NCI-H446 (cell line): ENCODE data around the gene BAK1.
A peak's percentile ranks its signal among the peaks of the same experiment; 100 is the strongest.
"Not testable (repeated sequence)": the region's sequence is repeated elsewhere in the genome, so short reads cannot be mapped to it uniquely, and the experiment has no call there.

Source experiments
- DNase-seq, 2 experiments: peaks; one replicate each; lab custom pipeline; 2025; lab: John Stamatoyannopoulos, UW

The BAK1 gene

DNA sequence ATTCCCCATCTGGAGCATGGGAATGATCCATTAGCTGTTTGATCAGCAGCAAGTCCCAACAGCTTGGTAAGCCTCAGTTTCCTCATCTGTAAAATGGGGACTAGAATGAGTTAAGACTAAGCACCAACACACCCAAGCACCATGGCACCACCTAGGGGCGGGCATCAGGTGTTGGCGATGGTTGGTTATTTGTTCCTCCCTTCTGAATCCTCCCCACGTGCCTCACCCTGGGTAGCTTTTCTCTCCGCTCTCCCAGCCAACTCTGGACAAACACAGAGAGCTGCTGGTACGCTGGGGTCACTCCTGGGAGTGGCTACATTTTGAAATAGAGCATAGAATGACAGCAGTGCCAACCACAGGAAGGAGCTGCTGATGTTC is 27.7 kb upstream of the BAK1 start:
- no peak for DNase-seq

DNA sequence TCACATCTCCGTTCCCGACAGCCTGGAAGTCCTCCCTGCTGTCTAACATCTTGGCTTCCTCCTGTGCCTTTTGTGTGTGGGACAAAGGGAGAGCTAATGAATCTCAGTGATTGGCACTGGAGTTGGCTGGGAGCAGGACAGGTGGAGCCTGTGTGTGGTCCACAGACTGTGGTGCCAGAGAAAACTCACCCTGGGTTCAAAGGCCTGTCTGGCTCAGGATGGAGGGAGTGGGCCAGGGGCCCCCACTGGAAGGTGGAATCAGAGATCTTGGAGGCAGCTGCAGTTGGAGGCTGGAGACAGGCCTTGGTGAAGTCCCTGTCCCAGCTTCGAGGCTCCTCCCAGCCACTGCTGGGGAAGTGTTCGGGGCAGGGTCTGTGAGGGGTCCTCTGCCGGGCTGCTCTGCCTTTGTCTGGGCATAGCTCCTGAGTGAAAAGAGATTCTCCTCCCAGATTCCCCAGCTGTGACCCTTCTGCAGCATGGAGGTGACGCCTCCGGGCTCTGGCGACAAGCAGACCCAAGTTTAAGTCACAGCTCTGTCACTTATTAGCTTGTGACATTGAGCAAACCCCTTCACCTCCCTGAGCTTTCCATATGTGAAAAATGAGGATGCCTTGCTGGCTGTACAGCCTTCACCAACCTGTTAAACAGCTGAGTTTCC is 27.2 kb upstream of the BAK1 start:
- DNase-seq = no peak

DNA sequence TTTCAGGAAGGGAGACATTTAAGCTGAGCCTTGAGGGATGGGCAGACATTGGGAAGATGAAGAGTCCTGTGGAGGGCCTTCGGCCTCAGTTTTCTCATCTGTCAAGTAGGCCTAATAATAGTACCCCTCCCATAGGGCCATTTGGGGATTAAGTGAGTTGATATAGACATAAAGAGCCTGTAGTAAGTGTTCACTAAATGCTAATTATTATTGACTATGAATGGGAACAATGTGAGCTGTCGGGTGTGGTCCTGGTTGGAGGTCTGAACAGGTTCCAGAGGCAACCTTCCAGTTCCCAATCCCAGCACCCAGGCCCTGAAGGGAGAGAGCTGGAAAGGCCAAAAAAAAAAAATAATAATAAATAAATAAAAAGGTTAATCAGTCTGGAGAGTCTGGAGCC is 26.6 kb upstream of the BAK1 start:
- no peak for DNase-seq

DNA sequence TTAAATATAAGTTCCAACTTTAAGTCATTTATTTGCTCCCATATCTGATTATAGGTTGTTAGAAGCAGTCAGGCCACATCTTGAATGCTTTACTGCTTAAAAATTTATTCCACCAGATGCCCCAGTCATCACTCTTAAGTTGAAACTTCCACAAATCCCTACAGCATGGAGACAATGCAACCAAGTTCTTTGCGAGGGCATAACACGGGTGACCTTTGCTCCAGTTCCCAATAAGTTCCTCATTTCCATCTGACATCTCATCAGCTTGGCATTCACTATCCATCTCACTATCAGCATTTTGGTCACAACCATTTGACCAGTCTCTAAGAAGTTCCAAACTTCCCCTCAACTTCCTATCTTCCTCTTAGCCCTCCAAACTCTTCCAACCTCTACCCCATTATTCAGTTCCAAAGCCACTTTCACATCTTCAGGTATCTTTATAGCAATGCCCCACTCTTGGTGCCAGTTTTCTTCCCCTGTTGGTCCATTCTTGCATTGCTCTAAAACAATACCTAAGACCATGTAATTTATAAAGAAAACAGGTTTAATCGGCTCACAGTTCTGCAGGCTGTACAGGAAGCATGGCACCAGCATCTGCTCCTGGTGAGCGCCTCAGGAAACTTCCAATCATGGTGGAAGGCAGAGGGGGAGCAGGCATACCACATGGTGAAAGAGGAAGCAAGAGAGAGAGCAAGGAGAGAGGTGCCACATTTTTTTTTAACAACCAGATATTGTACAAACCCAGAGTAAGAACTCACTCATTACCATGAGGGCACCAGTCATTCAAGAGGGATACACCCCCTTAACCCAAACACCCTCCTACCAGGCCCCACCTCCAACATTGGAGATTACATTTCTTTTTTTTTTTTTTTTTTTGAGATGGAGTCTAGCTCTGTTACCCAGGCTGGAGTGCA is 25.1 kb upstream of the BAK1 start:
- no peak for DNase-seq

DNA sequence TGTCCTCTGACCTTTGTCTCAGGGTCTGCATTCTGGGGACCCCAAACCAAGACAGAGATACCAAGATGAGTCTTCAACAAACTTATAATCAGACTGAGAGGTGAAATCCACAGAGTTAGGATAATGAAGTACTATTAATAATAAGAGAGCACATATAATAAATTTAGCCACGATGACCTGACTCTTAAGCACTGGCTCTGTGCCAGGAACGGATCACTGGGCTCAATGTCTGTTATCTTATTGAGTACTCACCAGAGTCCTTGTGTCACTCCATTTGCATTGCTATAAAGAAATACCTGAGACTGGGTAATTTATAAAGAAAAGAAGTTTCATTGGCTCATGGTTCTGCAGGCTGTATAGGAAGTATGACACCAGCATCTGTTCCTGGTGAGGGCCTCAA is 22.1 kb upstream of the BAK1 start:
- DNase-seq = no peak

DNA sequence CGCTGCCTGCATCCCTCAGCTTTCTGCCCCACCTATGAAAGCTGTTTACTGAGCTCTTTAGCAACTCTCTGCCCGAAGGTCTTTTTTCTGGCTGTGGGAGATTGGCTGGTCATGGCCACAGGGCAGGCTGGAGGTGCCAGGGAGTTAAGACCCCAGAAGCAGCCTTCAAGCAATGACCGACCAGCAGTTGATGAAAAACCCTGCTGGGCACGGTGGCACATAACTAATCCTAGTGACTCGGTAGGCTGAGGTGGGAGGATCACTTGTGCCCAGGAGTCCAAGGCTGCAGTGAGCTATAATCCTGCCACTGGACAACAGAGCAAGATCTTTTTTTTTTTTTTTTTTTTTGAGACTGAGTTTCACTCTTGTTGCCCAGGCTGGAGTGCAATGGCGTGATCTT is 20.7 kb upstream of the BAK1 start:
- no peak for DNase-seq

DNA sequence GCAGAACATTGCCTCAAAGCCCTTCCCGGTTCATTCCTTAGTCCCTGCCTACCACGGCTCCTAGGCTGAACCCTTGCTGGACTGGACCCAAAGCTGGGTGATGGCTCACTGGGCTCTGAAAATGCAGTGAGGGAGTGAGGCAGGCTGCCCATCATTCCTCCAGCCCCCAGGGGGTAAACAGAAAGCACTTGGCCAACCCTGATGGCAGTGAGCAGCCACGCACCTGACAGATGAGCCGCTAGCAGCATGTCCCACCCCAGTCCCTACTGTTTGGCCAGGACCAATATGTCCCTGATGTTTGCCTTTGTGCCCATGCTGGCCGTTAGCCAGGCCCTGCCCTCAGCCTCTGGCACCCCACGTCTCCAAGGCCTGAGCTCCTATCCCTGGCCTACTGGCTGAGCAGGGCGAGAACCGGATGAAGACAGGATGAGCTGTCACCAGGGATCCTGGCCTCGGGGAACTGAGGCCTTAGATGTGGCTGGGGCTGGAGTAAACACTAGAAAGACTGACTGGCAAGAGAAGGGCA is 19.4 kb upstream of the BAK1 start:
- DNase-seq = peak in 1 of 2 experiments; percentile 17

DNA sequence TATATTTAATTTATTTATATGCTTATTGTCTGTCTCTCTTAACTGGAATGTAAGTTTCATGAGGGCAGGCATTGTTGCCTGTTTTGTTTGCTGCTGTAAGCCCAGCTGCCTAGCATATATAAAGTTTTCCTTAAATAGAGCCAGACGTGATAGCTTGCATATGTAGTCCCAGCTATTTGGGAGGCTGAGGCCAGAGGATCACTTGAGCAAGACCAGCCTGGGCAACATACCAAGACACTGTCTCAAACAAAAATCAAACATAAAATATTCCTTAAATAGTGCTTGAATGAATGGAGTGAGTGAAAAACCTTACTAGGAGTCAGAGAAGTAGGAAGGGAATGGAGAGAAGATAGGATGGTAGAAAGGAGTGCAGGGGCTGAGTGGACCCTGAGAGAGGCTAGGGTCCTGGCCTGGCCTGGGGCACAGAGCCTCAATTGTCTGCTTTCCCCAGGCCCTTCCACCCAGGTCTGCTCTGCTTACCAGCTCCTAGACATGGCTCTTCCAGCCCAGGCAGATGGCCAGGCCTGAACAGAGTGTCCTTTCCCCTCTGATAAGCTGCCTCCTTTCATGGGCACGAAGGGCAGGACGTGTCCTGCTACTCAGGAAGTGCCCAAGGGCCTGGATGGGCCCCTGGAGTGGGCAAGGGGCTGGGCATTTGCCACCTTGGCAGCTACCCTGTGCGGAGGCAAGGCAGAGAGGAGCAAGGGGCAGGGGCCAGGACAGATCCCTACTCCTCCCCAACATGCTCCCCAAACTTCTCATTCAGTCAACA is 17.7 kb upstream of the BAK1 start:
- no peak for DNase-seq

DNA sequence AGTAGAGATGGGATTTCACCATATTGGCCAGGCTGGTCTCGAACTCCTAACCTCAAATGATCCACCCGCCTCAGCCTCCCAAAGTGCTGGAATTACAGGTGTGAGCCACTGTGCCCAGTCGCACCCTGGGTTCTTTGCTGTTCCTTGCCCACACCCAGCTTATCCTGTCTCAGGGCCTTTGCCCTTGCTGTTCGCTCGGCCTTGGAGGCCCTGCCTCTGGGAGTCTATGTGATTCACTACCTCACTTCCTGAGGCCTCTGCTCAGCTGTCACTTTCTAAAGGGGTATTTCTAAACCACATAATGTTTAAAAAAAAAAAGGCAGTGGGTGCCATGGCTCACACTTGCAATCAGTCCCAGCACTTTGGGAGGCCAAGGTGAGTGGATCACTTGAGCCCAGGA is 16.8 kb upstream of the BAK1 start:
- not testable (repeated sequence) for DNase-seq

DNA sequence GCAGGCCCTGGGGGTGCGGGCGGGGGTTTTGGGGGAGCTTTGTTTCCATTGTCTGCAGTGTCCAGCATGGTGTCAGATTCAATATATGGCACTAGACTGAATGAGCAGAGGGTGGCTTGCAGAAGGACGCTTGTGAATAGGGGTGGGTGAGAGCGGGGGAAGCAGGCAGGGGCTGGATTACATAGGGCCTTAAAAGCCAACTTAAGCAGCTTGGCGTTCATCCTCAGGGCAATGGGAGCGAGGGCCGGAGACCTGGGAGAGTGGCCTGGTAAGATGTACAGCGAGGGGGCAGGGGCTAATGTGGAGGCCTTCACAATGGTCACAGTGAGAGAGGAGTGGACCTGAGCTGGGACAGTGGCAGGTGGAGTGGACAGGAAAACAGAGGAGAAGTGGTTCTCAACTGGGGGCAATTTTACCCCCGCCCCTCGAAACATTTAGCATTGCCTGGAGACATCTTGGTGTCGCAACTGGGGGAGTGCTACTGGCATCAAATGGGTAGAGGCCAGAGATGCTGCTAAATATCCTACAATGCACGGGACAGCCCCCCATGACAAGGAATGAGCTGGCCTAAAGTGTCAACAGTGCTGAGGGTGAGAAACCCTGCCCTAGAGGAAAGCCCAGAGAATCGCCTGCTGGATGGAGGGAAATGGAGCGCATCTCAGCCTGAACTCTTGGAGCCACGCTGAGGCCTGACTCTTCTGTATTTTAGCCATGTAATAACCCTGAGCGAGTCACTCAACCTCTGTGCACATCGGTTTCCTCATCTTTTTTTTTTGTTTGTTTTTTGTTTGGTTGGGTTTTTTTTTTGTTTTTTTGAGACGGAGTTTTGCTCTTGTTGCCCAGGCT is 15.1 kb upstream of the BAK1 start:
- no peak for DNase-seq

DNA sequence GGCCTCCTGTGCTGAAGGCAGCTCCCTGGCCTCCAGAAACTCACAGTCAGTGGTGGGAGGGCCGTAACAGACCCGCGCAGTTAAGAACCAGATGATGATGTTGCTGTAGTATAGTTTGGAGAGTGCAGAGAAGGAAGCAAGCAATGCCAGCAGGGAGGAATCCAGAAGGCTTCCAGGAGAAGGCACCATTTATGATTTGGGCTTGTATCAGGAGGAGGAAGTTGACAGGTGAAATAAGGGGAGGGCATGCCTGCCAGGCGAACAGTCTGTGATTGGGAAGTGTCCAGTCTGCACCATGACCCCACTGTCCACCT is 13.3 kb upstream of the BAK1 start:
- DNase-seq = no peak

DNA sequence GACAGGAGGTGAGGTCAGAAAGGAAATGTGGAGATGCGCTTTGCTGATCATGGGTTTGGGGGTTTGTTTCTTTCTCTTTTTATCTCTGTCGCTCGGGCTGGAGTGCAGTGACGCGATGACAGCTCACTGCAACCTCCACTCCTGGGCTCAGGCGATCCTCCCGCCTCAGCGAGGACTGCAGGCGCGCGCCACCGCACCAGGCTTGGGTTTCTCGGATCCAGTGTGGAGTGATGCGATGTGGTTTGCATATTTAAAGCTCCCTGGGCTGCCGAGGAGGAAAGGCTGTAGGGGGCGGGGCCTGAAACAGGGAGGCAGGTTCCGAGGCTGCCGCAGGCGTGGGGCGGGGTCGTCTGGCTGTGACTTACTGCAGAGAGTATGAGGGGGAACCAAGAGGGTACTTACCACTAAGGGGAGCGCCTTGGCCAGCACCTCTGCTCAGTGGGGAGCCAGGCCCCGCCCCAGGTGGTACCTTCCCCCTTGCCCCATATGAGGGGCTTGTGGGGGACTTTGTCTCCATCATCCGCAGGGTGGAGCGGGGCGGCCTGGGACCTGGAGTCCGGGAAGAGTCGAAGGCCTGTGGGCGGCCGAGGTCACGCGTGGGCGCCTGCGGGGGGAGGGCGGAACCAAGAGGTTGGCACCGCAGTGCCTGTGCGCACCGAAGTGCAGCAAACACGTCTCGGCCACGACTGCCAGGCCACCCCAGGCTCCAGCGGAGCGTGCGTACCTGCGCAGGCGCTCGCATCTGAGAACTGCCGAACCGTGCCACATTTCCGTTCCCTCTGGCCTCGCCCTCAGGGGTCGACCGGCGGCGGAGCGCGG is 12.7 kb upstream of the BAK1 start:
- DNase-seq = no peak

DNA sequence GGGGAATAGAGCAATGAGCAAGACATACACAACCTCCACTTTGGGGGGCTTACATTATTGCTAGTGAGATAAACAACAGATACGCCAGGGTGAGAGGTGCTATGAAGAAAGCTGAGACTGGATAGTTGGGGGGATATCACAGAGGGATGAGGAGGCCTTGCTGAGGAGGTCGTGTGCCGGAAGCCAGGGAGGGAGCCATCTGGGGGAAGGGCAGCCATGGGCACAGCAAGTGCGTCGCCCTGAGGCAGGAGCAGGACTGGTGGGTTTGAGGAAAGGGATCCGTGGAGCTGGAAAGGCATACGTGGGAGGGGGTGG is 12.2 kb upstream of the BAK1 start:
- DNase-seq = no peak

DNA sequence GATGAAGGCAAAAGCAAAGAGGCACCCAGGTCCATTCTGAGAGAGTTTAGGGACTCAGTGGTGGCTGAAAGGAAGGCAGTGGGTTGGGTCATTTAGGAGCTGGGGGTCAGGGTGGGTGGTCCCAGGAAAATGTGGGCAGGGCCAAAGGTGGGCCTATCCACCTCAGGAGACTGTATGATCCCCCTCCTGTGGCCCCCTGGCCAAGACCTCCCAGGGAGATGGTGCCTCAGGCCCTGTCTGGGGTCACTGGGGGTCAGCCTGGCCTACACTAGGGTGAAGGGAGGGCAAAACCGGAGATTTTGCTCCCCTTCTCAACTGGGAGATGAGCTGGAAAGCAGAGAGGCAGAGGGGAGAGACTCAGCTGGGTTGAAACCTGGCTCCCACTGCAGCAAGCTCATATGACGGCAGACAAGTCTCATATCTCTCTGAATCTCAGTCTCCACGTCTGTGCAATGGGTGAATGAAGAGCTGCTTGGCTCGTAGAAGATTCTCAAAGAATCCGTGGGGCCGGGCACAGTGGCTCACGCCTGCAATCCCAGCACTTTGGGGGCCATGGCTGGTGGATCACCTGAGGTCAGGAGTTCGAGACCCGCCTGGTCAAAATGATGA is 11.5 kb upstream of the BAK1 start:
- DNase-seq = no peak

DNA sequence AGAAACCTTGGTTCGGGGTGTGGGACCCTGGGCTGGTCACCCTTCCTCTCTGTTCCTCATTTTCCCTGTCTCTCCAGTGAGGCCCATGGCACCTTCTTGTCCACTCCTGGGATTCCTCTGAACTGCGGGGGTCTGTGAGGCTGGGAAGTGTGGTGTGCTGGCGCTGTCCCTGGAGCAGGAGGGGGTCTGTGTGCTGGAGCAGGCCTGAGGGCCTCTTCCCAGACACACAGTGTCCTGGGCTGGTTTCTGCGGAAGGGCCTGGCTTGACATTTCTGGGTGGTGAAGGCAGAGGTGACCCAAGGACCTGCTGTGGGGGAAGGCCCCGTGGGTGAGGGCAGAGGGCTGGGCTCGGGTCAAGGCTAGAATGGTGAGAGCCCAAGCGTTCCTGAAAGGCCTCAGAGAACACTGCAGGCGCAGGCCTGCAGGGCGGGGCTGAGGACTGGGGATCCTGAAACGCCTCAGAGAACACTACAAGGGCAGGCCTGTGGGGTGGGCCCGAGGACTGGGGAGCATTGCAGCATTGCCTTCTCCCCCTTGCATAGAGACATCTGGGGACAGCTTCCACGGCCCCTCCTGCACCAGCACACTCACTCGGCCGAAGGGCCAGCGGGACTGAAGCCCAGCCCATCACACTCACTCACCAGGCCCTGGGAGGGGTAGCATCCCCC is 10.6 kb upstream of the BAK1 start:
- no peak for DNase-seq

DNA sequence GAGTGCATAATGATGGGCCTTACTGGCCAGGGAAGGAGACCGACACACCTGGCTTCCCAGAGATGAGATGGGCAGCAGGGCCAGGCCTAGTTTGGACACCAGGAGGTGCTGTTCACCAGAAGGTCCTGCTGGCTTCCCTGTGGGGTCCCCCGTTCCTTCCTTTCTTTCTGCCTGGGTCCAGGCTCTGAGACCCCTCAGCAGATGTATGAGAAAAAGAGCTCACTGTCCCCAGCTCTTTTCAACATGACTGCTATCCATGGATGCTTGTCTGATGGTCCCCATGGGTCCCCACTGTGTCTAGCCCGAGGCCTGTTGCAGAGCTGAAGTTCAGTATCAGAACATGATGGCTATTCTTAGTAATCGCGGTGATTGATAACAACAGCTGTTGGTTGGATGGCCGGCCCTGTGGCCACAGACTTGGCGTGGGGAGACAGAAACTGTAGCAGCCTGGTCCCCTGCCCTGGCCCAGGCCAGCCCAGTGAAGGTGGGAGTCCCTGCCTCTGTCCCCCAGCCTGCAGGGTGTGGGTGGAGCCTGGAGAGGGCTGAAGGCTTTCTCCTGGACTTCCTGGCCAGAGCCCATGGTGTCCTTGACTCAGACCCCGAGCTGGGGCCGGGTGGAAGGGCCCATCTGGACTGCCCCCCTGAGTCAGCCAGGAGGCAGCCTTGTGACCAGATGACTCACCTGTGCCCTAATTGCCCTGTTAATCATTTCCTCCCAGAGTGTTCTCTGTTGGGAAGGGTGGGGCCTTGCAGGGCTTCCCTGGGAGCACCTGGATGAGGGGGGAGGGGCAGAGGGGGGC is 9.9 kb upstream of the BAK1 start:
- DNase-seq = peak in 1 of 2 experiments; percentile 34

DNA sequence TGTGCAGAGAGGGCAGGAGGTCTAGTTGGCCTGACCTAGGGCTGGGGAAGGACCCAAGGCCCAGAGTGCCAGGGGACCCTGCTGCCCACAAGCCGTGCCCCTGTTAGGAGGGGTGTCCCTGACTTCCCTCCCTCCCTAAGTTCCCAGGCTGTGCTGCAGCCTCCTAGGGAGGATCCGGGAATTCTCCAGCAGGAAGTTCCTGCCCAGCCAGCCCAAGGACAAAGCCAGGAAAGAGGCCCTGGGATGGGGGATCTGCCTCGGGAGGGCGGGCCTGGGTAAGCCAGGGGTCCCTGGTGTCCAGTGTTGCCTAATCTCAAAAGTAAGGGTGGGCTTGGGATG is 9.3 kb upstream of the BAK1 start:
- DNase-seq = no peak

DNA sequence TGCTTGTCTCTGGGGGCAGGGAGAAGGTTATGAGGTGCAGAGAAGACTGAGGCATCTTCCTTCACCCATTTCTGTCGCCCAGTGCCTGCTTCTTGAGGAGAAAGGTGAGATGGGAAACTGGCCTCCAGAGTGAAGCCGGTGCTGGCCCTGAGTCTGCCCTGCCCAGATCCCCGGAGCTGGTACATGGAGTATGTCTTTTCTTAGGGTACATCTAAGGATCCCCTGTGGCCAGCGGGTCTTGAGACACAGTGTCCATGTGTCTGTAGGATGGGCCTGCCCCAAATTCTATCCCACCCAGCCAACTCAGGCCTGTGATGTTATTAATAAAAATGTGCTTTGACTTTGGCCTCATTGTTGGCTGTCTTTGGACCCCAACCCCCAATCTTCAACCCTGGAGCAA is 8.8 kb upstream of the BAK1 start:
- DNase-seq = no peak

DNA sequence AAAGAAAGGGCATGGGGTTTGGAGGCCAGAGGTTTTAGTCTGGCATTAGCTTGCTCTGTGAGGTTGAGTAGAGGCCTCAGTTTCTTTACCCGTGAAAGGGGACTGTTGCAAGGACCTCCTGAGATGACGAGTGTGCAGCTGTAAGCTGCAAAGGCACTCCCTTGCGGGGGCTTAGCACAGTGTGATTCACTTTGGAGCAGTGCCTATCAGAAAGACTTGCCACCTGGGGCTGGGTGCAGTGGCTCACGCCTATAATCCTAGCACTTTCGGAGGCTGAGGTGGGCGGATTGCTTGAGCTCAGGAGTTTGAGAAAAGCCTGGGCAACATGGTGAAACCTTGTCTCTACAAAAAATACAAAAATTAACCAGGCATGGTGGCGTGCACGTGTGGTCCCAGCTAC is 7.5 kb upstream of the BAK1 start:
- no peak for DNase-seq
